Upper lobe of left lung (tissue), 6 donors: ENCODE results near the gene KCNQ1OT1. TPM values are rescaled to one million over a fixed set of nuclear protein-coding genes. Genes with fewer than 3 reads are reported as not detected.

Experiments used
- ATAC-seq, 2 donors: fragments of 200-7000 bp; cut with Tn5 transposase; one replicate each; pipeline ENCODE4 v1.9.1; 2022; ENCODE audit warnings: mild to moderate bottlenecking in 2 of 2, moderate library complexity in 2 of 2; ENCODE audit not compliant: low FRiP score in 2 of 2
- DNase-seq, 2 donors: peaks; one replicate each; pipeline ENCODE4 v3.0.0-alpha.2; 2019 to 2020
- H3K27ac ChIP-seq, 4 donors: fragments of 200-600 bp; sonication (generic); one replicate each; pipeline ENCODE4 v1.5.1; 2016 to 2019
- H3K27me3 ChIP-seq, 4 donors: fragments of 200-600 bp; sonication (generic); one replicate each; pipeline ENCODE4 v1.5.1; 2017 to 2019
- H3K36me3 ChIP-seq, 4 donors: fragments of 200-600 bp; sonication (generic); one replicate each; pipeline ENCODE4 v1.5.1; 2016 to 2019
- H3K4me1 ChIP-seq, 4 donors: fragments of 200-600 bp; sonication (generic); one replicate each; pipeline ENCODE4 v1.5.1; 2018 to 2019
- H3K4me3 ChIP-seq, 4 donors: fragments of 200-600 bp; sonication (generic); one replicate each; pipeline ENCODE4 v1.5.1; 2017 to 2019; ENCODE audit warnings: mild to moderate bottlenecking in 2 of 4, moderate library complexity in 1 of 4
- H3K9me3 ChIP-seq, 4 donors: fragments of 200-600 bp; sonication (generic); one replicate each; pipeline ENCODE4 v1.5.1; 2018 to 2019
- CTCF ChIP-seq, 6 experiments: fragments of 450-650 bp in 4 of 6; fragments of 200-600 bp in 2 of 6; sonication (generic) in 2 of 6; IDR thresholded peaks; one replicate each; pipeline ENCODE4 v1.5.1; 2016 to 2019; ENCODE audit warnings: antibody characterized with exemption in 6 of 6
- EP300 ChIP-seq, 4 donors: sonication (generic); formaldehyde crosslinking; IDR thresholded peaks; one replicate each; pipeline ENCODE4 v1.5.1; 2017; ENCODE audit warnings: antibody characterized with exemption in 4 of 4, control low read depth in 2 of 4
- POLR2A ChIP-seq, 4 donors: fragments of 450-650 bp; IDR thresholded peaks; one replicate each; pipeline ENCODE4 v1.5.1; 2016 to 2017; ENCODE audit warnings: antibody characterized with exemption in 4 of 4, mild to moderate bottlenecking in 2 of 4
- POLR2AphosphoS5 ChIP-seq, 2 donors: sonication (generic); formaldehyde crosslinking; IDR thresholded peaks; one replicate each; pipeline ENCODE4 v1.5.1; 2017; ENCODE audit warnings: antibody characterized with exemption in 2 of 2
- WGBS, 2 donors: methylation state at CpG; one replicate each; pipeline ENCODE4 v1.1.5; 2017 to 2018; 5-methylcytosine and 5-hydroxymethylcytosine counted together
- total RNA-seq, 6 donors: library from RNA; depleted of rRNA in 4 of 6; stranded (reverse); fragments of >200 nt in 4 of 6; gene quantifications; one replicate each; pipeline versions ENCODE4 v1.1.0 to v1.2.1, GENCODE V29; 2016 to 2021
- donor health status: DM: no; HTN: no; CAD: no; lungs with moderate emphysema.
- donor health status: DM: no; HTN: yes; CAD: no; lungs with severe emphysema.

KCNQ1OT1 gene
- total RNA-seq, 6 donors from 2014 or later, result 1.1 to 6.3 (median 4.1) TPM

DNA sequence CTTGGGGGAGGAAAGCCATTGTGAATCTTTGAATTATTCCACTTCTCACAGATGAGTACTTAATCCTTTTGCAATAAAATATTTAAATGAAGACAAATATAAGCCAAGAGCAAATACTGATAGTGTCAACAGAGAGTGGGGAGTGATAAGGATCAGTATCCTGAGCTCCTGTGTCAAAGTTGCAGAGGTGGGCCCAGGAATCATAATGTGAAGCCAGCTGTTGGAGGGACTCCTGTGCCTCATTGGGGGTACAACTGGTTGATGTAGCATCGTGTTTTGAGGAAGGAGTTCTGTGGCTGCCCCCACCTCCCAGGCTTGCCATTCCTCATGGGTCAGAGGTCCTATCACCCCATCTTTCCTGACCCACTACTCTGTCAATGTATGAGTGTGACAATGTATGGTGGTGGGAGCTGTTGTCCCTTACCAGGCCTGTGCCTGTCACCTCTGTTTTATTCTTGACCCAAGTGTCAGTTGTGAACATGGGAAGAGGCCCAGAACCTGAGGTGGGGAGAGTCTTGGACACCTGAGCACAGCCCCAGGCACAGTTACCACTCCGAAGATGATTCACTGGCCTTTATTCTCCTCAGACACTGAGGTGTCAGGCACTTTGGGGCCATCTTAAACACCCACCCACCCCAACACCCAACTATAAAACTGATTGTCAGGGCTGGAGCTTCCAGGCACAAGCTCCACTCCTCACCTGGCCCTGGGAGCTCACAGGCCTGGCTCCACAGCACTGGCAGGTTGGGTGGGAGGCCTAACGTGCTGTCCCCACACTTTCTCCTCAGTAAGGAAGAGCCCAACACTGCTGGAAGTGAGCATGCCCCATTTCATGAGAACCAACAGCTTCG lies 38.4 kb downstream of the KCNQ1OT1 start:
- TF ChIP-seq CTCF (IDR thresholded peaks at IDR 0.05) (no peak), POLR2A (IDR thresholded peaks at IDR 0.05) (no peak), POLR2AphosphoS5 (IDR thresholded peaks at IDR 0.05) (no peak), EP300 (IDR thresholded peaks at IDR 0.05) (no peak)
- 93 to 96% methylated on average over 3 to 4 of the region's 4 CpGs for WGBS, 2 donors
- no peak for DNase-seq
- Histone ChIP-seq H3K9me3 (peaks cover 6 to 14% (median 8%) of the 10 kb centered on the region in 4 donors), H3K27ac (no peak overlapping the region), H3K27me3 (no peaks in the 10 kb centered on the region), H3K4me1 (no peaks in the 10 kb centered on the region), H3K36me3 (peaks cover 0 to 14% (median 3%) of the 10 kb centered on the region in 4 donors), H3K4me3 (no peak overlapping the region)
- no peak for ATAC-seq

DNA sequence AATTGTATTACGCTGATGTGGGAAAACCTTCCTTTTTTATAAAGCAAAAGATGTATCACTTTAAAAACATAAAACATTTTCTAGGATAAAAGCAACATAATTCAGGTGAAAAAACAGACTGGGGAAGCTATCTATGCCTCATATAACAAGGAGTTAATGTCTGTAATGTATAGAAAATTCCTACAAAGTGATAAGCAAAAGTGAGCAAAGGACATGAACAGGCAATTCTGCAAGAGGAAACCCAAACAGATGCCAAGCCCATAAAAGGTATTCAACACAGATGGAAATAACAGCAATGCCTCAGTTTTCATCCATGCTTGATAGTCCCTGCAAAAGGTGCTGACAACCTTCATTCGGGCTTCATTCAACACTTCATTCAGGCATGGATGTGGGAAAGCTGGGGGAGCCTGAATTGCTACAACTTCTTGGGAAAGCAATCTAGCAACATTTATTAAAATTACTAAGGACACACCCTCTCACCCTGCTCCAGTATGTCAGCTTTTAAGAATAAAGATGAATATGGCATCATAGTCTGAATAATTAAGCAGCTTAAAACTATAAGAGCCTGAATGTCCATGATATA lies 39.3 kb downstream of the KCNQ1OT1 start:
- Histone ChIP-seq H3K36me3 (peaks cover 0 to 14% (median 3%) of the 10 kb centered on the region in 4 donors), H3K27me3 (no peaks in the 10 kb centered on the region), H3K4me1 (peaks cover 0 to 4% (median 2%) of the 10 kb centered on the region in 4 donors), H3K9me3 (peaks cover 6 to 14% (median 9%) of the 10 kb centered on the region in 4 donors), H3K27ac (no peak overlapping the region), H3K4me3 (no peak overlapping the region)
- no peak for DNase-seq
- 98 to 99% methylated on average over 2 of the region's 2 CpGs for WGBS, 2 donors
- no peak for ATAC-seq
- TF ChIP-seq EP300 (IDR thresholded peaks at IDR 0.05) (no peak), CTCF (IDR thresholded peaks at IDR 0.05) (no peak), POLR2A (IDR thresholded peaks at IDR 0.05) (no peak), POLR2AphosphoS5 (IDR thresholded peaks at IDR 0.05) (no peak)

GRCh38 chr11:2657697-2658284 lies 42.0 kb downstream of the KCNQ1OT1 start:
- DNase-seq, result no peak
- ATAC-seq, result no peak
- Histone ChIP-seq H3K9me3 (peaks cover 6 to 26% (median 16%) of the 10 kb centered on the region in 4 donors), H3K4me1 (peaks cover 0 to 4% (median 2%) of the 10 kb centered on the region in 4 donors), H3K27ac (no peak overlapping the region), H3K27me3 (no peaks in the 10 kb centered on the region), H3K36me3 (peaks cover 0 to 7% (median 2%) of the 10 kb centered on the region in 4 donors), H3K4me3 (no peak overlapping the region)
- 94 to 96% methylated on average over 8 of the region's 8 CpGs for WGBS, 2 donors
- TF ChIP-seq CTCF (IDR thresholded peaks at IDR 0.05) (no peak), EP300 (IDR thresholded peaks at IDR 0.05) (no peak), POLR2A (IDR thresholded peaks at IDR 0.05) (no peak), POLR2AphosphoS5 (IDR thresholded peaks at IDR 0.05) (no peak)

GRCh38 chr11:2656859-2657258 lies 42.9 kb downstream of the KCNQ1OT1 start:
- 89 to 91% methylated on average over 1 of the region's 1 CpG for WGBS, 2 donors
- no peak overlapping the region for H3K4me3 ChIP-seq
- H3K36me3 ChIP-seq, result no peaks in the 10 kb centered on the region
- no peak for ATAC-seq
- peaks cover 6 to 33% (median 20%) of the 10 kb centered on the region in 4 donors for H3K9me3 ChIP-seq
- no peak overlapping the region for H3K27ac ChIP-seq
- TF ChIP-seq CTCF (IDR thresholded peaks at IDR 0.05) (no peak), POLR2A (IDR thresholded peaks at IDR 0.05) (no peak), POLR2AphosphoS5 (IDR thresholded peaks at IDR 0.05) (no peak), EP300 (IDR thresholded peaks at IDR 0.05) (no peak)
- H3K4me1 ChIP-seq, result peaks cover 0 to 4% (median 2%) of the 10 kb centered on the region in 4 donors
- DNase-seq, result no peak
- no peaks in the 10 kb centered on the region for H3K27me3 ChIP-seq
